HG03565 (cell line): ENCODE data around the gene CBFA2T3.

Experiments used
- ATAC-seq: cut with Tn5 transposase; IDR thresholded peaks from one replicate; pipeline ENCODE4 v1.9.1; 2021; ENCODE audit warnings: mild to moderate bottlenecking, moderate library complexity; ENCODE audit not compliant: unreplicated experiment

Gene CBFA2T3

GRCh38 chr16:88911136-88911945 lies 65.7 kb downstream of the CBFA2T3 start:
- ATAC-seq = no peak

- ATAC-seq = no peak
Measured at GRCh38 chr16:88910284-88911135, 66.5 kb downstream of the CBFA2T3 start.

GRCh38 chr16:88909431-88910210 lies 67.4 kb downstream of the CBFA2T3 start:
- ATAC-seq = no peak

DNA sequence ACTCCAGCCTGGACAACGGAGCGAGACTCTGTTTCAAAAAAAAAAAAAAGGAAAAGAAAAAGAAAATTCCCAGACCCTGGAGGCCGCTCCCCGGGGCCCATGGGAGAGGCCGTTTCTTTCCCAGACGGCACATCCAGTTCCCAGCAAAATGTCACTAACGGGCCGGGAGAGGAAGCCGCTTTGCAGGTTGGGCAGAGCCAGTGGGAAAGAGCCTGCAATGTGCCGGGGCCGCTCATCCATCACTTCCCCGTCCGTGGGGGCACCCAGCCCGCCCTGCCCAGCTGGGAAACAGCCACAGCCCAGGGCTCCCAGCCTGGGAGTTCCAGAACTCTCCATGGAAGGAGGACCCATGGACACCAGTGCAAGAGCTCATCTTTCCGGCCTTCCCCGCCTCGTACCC lies 68.7 kb downstream of the CBFA2T3 start:
- ATAC-seq = no peak

GRCh38 chr16:88907768-88908167 lies 69.2 kb downstream of the CBFA2T3 start:
- no peak for ATAC-seq

DNA sequence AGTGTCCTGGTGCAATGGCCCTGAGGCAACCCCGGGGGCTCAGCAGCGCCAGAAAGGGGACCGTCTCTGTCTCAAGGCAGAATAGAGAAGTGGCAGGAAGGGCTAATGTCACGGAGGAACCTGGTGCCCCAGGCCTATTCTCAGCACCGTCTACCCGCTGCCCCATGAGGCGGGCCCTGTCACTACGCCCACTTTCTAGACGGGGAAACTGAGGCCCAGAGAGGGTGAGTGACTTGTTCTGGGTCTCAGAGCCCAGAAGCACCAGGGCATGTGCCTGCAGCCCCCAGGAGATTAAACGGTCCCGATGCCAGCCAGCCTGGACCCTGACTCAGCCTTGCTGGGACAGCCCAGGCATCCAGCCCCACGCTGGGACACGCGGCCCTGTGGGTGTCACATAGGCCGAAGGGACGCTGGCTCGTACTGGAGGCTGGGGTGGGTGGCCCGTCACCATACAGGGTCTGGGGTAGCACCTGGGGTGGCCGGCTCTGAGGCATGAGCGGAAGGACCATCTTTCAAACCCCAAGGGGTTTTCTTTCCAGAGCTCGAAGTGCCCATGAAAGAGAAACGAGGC lies 70.4 kb downstream of the CBFA2T3 start:
- ATAC-seq = no peak

GRCh38 chr16:88906020-88906419 lies 71.0 kb downstream of the CBFA2T3 start:
- ATAC-seq = no peak

DNA sequence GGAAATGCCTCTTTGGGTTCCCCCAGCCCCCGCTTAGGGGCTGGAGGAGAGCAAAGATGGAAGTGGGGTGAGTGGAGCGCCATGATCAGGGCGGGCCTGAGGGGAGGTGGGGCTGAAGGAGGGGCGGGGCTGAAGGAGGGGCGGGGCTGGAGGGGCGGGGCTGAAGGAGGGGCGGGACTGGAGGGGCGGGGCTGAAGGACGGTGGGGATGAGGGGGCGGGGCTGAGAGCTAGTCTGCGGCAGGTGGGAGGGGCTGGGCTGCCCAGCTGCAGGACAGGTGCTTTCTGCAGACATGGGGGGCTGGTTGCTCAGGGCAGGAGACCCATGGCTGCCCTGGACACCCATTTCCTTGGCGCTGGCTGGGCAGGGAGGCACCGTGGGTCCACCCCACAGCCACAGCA lies 71.4 kb downstream of the CBFA2T3 start:
- no peak for ATAC-seq

GRCh38 chr16:88904676-88905365 lies 72.2 kb downstream of the CBFA2T3 start:
- no peak for ATAC-seq

DNA sequence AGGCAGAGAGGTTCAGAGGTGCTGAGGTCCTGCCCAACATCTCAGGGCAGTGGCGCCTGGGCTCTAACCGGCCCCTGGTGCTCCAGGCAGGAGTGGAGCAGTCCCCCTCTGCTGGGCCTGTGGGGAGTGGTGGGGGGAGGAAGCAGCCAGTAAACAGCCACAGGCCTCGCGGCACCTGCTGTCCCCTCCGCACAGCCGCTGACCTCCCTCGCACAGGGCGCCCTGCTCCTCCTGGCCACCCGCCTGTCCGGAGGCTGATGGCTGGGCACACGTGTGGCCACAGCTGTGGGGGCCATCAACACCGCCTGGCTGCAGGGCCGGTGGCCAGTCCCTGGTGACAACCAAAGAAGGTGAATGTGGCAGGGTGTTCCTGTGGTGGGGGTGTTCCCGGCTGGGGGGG lies 73.7 kb downstream of the CBFA2T3 start:
- ATAC-seq = no peak

- ATAC-seq = no peak
Measured at GRCh38 chr16:88902744-88903143, 74.3 kb downstream of the CBFA2T3 start.

DNA sequence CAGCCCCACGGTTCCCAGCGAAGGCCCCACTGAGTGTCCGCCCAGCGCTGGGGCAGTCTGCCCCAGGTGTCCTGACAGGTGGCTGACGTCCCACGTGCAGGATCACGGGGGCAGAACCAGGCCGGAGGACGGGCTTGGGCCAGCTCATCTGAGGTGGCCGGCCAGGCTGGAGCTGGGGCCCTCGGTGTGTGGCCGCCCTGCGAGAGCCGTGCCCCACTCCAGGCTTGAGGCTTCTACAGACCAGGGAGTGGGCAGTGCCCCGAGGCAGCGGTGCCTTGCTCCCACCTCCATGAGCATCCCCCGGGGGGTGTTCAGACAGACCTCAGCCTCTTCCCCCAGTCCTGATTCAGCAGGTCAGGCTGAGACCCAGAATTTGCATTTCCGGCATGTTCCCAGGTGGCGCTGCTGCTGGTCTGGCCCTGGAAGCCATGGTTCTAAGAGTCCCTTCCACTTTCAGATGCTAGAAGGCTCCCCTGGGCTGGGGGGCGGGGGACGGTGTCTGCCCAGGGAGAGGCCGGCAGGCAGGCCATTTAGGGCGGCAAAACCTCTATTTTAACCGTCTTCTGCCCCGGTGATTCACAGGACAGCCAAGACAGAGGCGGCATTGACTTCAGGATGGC lies 75.2 kb downstream of the CBFA2T3 start:
- ATAC-seq = no peak

- no peak for ATAC-seq
Measured at GRCh38 chr16:88900662-88901052, 76.3 kb downstream of the CBFA2T3 start.

DNA sequence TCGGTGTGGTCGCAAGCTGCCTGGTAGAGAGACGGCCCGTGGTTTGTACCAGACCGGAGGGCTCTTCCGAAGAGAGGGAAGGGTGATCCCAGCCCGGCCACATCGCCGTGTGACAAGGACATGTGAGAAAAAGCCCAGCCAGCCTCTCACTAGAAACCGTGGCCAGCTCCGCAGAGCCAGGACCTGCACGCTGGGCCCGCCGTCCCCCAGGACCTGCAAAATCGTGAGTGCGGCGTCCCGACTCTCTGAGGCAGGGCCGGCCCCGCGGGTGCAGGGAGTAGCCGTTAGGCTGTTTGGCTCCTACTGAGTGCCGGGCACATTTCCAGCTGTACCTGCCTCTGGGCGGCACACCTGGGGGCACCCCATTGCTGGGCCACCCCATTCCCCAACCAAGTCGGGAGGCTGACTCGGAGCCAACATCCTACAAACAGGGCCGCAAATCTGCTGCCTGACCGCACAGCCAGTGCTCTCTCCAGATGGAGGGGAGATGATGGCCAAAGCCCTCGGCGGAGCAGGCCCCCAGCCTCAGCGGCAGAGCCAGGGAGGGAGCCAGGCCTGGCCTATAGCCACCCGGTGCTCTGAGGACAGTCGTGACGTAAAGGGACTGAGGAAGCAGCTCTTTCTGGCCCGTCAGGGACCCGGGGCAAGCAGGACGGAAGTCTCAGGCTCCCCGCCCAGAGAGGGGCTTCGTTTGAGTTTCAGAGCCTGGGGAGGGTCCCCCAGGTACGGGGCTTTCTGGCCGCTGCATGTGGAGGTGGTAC lies 76.9 kb downstream of the CBFA2T3 start:
- no peak for ATAC-seq

GRCh38 chr16:88897696-88898425 lies 79.1 kb downstream of the CBFA2T3 start:
- ATAC-seq = no peak

DNA sequence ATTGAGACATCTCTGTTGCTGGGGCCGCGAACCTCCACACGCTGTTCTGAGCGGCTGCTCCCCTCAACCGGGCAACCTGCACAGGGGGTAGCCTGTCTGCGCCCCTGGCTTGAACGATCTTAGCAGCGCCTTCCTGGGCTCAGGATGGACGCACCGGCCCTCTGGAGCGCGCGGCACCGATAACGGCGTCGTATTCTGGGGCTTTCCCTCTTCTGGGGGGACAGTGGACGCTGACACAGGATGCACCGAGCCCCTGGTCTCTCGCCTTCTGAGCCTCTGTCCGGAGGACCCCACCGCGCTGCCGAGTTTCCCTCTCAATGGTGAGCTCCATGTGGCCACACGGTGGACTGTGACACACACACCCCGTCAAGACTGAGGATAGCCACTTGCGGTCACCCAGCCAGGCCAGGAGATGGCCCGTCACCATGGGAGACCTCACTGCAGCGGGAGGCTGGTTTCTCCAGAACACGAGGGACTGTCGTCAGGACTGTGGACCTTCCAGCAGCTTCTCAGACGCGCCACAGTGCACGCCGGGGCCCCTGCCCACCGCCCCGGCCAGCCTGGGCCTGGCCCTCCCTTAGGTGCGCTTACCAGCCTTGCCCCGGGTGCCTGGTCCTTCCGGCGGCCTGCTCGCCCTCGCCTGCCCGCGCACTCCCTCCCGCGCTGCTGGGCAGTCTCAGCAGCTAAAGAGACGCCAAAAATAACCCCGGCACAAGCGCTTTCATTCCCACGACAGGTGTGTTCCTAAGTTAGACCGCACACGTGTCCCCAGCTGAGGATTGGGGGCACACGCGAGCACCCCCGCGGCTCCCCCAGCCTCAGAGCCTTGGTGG lies 80.6 kb downstream of the CBFA2T3 start:
- no peak for ATAC-seq

GRCh38 chr16:88895335-88895734 lies 81.7 kb downstream of the CBFA2T3 start:
- no peak for ATAC-seq
